Stomach (tissue), 4 donors: ENCODE data around the gene MS4A8.
"Not testable (repeated sequence)": the region's sequence is repeated elsewhere in the genome, so short reads cannot be mapped to it uniquely, and the experiment has no call there.

Experiments
- CTCF ChIP-seq, 7 experiments: fragments of 450-650 bp in 4 of 7; fragments of 200-600 bp in 3 of 7; sonication (generic) in 3 of 7; IDR thresholded peaks; one replicate each; pipeline ENCODE4 v1.5.1; 2016 to 2019; ENCODE audit warnings: antibody characterized with exemption in 7 of 7, control low read depth in 2 of 7, mild to moderate bottlenecking in 1 of 7
- EP300 ChIP-seq: sonication (generic); formaldehyde crosslinking; IDR thresholded peaks from one replicate; pipeline ENCODE4 v1.6.1; 2017; ENCODE audit warnings: antibody characterized with exemption
- POLR2A ChIP-seq, 4 donors: fragments of 450-650 bp; IDR thresholded peaks; one replicate each; pipeline ENCODE4 v1.6.1; 2016; ENCODE audit warnings: antibody characterized with exemption in 4 of 4, control low read depth in 2 of 4, mild to moderate bottlenecking in 1 of 4, moderate library complexity in 1 of 4
- POLR2AphosphoS5 ChIP-seq, 3 donors: sonication (generic); formaldehyde crosslinking; IDR thresholded peaks; one replicate each; pipeline ENCODE4 v1.6.1; 2016; ENCODE audit warnings: antibody characterized with exemption in 3 of 3

DNA sequence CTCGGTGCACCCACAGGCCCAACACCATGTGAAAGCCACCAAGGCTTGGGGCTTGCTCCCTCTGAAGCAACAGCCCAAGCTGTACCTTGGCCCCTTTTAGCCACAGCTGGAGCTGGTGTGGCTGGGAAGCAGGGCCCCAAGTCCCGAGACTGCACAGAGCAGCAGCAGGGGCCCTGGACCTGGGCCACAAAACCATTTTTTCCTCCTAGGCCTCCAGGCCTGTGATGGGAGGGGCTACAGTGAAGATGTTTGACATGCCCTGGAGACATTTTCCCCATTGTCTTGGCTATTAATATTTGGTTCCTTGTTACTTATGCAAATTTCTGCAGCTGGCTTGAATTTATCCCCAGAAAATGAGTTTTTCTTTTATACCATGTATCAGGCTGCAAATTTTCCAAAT lies 21.2 kb upstream of the MS4A8 start:
- TF ChIP-seq CTCF (IDR thresholded peaks at IDR 0.05); POLR2AphosphoS5 (IDR thresholded peaks at IDR 0.05); EP300; POLR2A (IDR thresholded peaks at IDR 0.05): not testable (repeated sequence)
